PC-3 (cell line): ENCODE data around the gene ANK3.

Experiments
- EZH2 ChIP-seq: fragments of 300-600 bp; sonication (generic); IDR thresholded peaks from one replicate; pipeline ENCODE4 v1.6.1; 2017; ENCODE audit warnings: antibody characterized with exemption, mild to moderate bottlenecking, low read length; ENCODE audit not compliant: unreplicated experiment
- EZH2phosphoT487 ChIP-seq: fragments of 300-600 bp; sonication (generic); IDR thresholded peaks from 2 replicates; pipeline ENCODE4 v1.6.1; 2018; ENCODE audit warnings: mild to moderate bottlenecking, antibody characterized with exemption, low read length, borderline replicate concordance
- TF ChIP-seq, protein P1 (sequence below): fragments of 300-600 bp; sonication (generic); conservative IDR thresholded peaks from 2 replicates; pipeline ENCODE4 v1.5.1; 2017; ENCODE audit warnings: antibody characterized with exemption, low read depth, mild to moderate bottlenecking, low read length

GRCh38 chr10:60299961-60300883 is 89.5 kb downstream of the ANK3 start:
- TF ChIP-seq, protein P1, sequence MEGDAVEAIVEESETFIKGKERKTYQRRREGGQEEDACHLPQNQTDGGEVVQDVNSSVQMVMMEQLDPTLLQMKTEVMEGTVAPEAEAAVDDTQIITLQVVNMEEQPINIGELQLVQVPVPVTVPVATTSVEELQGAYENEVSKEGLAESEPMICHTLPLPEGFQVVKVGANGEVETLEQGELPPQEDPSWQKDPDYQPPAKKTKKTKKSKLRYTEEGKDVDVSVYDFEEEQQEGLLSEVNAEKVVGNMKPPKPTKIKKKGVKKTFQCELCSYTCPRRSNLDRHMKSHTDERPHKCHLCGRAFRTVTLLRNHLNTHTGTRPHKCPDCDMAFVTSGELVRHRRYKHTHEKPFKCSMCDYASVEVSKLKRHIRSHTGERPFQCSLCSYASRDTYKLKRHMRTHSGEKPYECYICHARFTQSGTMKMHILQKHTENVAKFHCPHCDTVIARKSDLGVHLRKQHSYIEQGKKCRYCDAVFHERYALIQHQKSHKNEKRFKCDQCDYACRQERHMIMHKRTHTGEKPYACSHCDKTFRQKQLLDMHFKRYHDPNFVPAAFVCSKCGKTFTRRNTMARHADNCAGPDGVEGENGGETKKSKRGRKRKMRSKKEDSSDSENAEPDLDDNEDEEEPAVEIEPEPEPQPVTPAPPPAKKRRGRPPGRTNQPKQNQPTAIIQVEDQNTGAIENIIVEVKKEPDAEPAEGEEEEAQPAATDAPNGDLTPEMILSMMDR = no peak
- TF ChIP-seq EZH2 (no peak), EZH2phosphoT487 (no peak)
